Measurements from ENCODE around the gene SOD1. TPM values are rescaled to one million over a fixed set of nuclear protein-coding genes. Genes with fewer than 3 reads are reported as not detected.
A peak's percentile ranks its signal among the peaks of the same experiment; 100 is the strongest.

The SOD1 gene
- total and polyA plus RNA-seq, 10 of the 15 experiments (the other 5 are each of a cell fraction or from before 2014, with no cell fraction given) = 171 to 710 (median 313) TPM

- peak; percentile 43 for ATAC-seq
- TF ChIP-seq MAX (IDR thresholded peaks at IDR 0.05; ENCODE audit: low read depth, low read length) (no peak), NRF1 (conservative IDR thresholded peaks at IDR 0.05; ENCODE audit: low read depth, low read length) (0 out of 2 replicates have a peak, but pooled peaks have one; percentile 23), NBN (IDR thresholded peaks at IDR 0.05) (0 out of 2 replicates have a peak, but pooled peaks have one; percentile 44), RELB (IDR thresholded peaks at IDR 0.05; ENCODE audit: low read depth) (peak; percentile 46; the same call in 1 of the 2 replicates), HCFC1 (IDR thresholded peaks at IDR 0.05; ENCODE audit: low read length) (peak; percentile 35; the same call in 1 of the 2 replicates), DPF2 (IDR thresholded peaks at IDR 0.05) (no peak), PKNOX1 (IDR thresholded peaks at IDR 0.05) (0 out of 2 replicates have a peak, but pooled peaks have one; percentile 21), CTCF (IDR thresholded peaks at IDR 0.05 in 2 of 3, conservative IDR thresholded peaks at IDR 0.05 in 1 of 3; ENCODE audit: control insufficient read depth in 2 of 3, extremely low read depth in 1 of 3, insufficient read depth in 1 of 3, low read depth in 3 of 3, low read length in 3 of 3) (no peak), KDM1A (IDR thresholded peaks at IDR 0.05; ENCODE audit: borderline replicate concordance) (no peak), BHLHE40 (IDR thresholded peaks at IDR 0.05; ENCODE audit: borderline replicate concordance in 1 of 2, low read depth in 2 of 2, low read length in 1 of 2) (peak in 1 of 2 experiments; percentile 57; a peak in 1 of 4 replicates), CHD1 (IDR thresholded peaks at IDR 0.05; ENCODE audit: low read depth, low read length) (no peak), ZBED1 (IDR thresholded peaks at IDR 0.05; ENCODE audit: borderline replicate concordance) (0 out of 2 replicates have a peak, but pooled peaks have one; percentile 28), YY1 (IDR thresholded peaks at IDR 0.05; ENCODE audit: low read depth, low read length) (peak; percentile 69), MEF2B (IDR thresholded peaks at IDR 0.05; ENCODE audit: partially characterized antibody, poor library complexity, severe bottlenecking) (peak; percentile 16), HSF1 (IDR thresholded peaks at IDR 0.05; ENCODE audit: low read depth, low read length) (peak; percentile 90), NFYA (IDR thresholded peaks at IDR 0.05; ENCODE audit: borderline replicate concordance, low read depth, low read length) (no peak), FOXK2 (IDR thresholded peaks at IDR 0.05) (no peak), SIX5 (IDR thresholded peaks at IDR 0.05; ENCODE audit: low read depth, low read length, severe bottlenecking) (no peak)
Observed at GRCh38 chr21:31659286-31659535, 282 bp upstream of the SOD1 start.

More at GRCh38 chr21:31659286-31659535, 282 bp upstream of the SOD1 start:
- FAIRE-seq (no peak), DNase-seq (ENCODE audit: low read depth, low spot score) (no peak)
- H3K27ac ChIP-seq (ENCODE audit: control insufficient read depth, insufficient read depth) = no peak overlapping the region
- H3K9ac ChIP-seq (ENCODE audit: control insufficient read depth, insufficient read depth, low read length) = no peak overlapping the region
- RAD21 ChIA-PET (ENCODE audit: unreplicated experiment) = no interaction called here
- H3K9me3 ChIP-seq (replicated peaks; ENCODE audit: control insufficient read depth, insufficient read depth, low read length) = no peaks in the 10 kb centered on the region; the same call in 2 of the 3 replicates
- peak overlapping the region; percentile 64 for H3K4me2 ChIP-seq (ENCODE audit: control insufficient read depth, insufficient read depth)
- SMC1A ChIA-PET (ENCODE audit: uncharacterized antibody, unreplicated experiment) = no interaction called here
- CTCF ChIA-PET = no interaction called here
- H3K27me3 ChIP-seq (replicated peaks in 1 of 2; ENCODE audit: control insufficient read depth in 2 of 2, insufficient read depth in 2 of 2, low read length in 1 of 2) = no peaks in the 10 kb centered on the region
- peak overlapping the region; percentile 68 for H3K4me3 ChIP-seq
- peak overlapping the region; percentile 85 for H2AFZ ChIP-seq (ENCODE audit: control insufficient read depth, low read depth, low read length)
- intact Hi-C loops (cut with micrococcal nuclease; ENCODE audit: unreplicated experiment) (loop anchor here (2.0 kb wide), 1 partner anchor 74 kb away; the partner anchor contains the start of gene SCAF4), in situ Hi-C loops (cut with MboI) (no loop called here)
- H3K36me3 ChIP-seq (ENCODE audit: control insufficient read depth in 2 of 2, insufficient read depth in 2 of 2, low read length in 1 of 2) = peaks cover 0 to 6% of the 10 kb centered on the region in 2 experiments; a peak in 1 of 4 replicates
- H4K20me1 ChIP-seq (ENCODE audit: control insufficient read depth, insufficient read depth) = no peaks in the 10 kb centered on the region
- POLR2A ChIA-PET = no interaction called here
- peaks cover 9% of the 10 kb centered on the region for H3K4me1 ChIP-seq (ENCODE audit: control insufficient read depth, insufficient read depth, low read length)
- BruUV-seq (replicated peaks) = no TSS peak
- peaks cover 40% of the 10 kb centered on the region for H3K79me2 ChIP-seq (ENCODE audit: control insufficient read depth, insufficient read depth, low read length)
- under 1% methylated on average over 18 of the region's 18 CpGs for WGBS (ENCODE audit: insufficient coverage, insufficient replicate concordance, low lambda C conversion rate, missing lambda C conversion rate)

Data from GM12878 (cell line).